ENCODE measurements around the gene MRPS17. TPM values are rescaled to one million over a fixed set of nuclear protein-coding genes. Genes with fewer than 3 reads are reported as not detected.

Gene MRPS17
- total and polyA plus RNA-seq, 9 of the 15 experiments (the other 6 are each of a cell fraction or from before 2014, with no cell fraction given): 25.9 to 99.3 (median 43.9) TPM

DNA sequence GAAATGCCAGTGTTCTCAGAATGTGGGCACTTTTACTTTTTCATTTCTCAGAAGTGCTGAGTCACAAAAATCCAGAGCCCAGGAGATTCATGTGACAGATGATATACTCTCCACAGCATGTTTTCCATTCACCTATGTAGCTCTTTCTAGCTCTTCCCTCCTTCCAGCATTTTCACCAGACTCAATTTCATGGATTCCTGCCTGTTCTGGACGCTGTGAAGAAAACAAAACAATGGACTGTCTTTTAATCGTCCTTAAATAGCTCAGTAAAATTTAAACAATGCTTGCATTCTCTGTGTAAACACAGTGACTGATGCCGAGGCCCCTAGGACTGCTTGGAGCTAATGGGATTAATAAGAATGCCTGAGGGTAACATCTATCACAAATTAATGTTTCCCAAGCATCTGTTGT is 38.9 kb upstream of the MRPS17 start (continued):
- TF ChIP-seq, protein P1, sequence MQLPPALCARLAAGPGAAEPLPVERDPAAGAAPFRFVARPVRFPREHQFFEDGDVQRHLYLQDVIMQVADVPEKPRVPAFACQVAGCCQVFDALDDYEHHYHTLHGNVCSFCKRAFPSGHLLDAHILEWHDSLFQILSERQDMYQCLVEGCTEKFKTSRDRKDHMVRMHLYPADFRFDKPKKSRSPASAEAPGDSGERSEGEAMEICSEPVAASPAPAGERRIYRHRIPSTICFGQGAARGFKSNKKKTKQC (CRISPR knock-in tag; IDR thresholded peaks at IDR 0.05): no peak
- TF ChIP-seq CREBBP (IDR thresholded peaks at IDR 0.05; ENCODE audit: low read depth, low read length): no peak
- TF ChIP-seq, protein P2, sequence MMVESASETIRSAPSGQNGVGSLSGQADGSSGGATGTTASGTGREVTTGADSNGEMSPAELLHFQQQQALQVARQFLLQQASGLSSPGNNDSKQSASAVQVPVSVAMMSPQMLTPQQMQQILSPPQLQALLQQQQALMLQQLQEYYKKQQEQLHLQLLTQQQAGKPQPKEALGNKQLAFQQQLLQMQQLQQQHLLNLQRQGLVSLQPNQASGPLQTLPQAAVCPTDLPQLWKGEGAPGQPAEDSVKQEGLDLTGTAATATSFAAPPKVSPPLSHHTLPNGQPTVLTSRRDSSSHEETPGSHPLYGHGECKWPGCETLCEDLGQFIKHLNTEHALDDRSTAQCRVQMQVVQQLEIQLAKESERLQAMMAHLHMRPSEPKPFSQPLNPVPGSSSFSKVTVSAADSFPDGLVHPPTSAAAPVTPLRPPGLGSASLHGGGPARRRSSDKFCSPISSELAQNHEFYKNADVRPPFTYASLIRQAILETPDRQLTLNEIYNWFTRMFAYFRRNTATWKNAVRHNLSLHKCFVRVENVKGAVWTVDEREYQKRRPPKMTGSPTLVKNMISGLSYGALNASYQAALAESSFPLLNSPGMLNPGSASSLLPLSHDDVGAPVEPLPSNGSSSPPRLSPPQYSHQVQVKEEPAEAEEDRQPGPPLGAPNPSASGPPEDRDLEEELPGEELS (CRISPR knock-in tag; IDR thresholded peaks at IDR 0.05; ENCODE audit: borderline replicate concordance): no peak
- TF ChIP-seq, protein P3, sequence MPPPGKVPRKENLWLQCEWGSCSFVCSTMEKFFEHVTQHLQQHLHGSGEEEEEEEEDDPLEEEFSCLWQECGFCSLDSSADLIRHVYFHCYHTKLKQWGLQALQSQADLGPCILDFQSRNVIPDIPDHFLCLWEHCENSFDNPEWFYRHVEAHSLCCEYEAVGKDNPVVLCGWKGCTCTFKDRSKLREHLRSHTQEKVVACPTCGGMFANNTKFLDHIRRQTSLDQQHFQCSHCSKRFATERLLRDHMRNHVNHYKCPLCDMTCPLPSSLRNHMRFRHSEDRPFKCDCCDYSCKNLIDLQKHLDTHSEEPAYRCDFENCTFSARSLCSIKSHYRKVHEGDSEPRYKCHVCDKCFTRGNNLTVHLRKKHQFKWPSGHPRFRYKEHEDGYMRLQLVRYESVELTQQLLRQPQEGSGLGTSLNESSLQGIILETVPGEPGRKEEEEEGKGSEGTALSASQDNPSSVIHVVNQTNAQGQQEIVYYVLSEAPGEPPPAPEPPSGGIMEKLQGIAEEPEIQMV (tag; conservative IDR thresholded peaks at IDR 0.05; ENCODE audit: low read depth): no peak

DNA sequence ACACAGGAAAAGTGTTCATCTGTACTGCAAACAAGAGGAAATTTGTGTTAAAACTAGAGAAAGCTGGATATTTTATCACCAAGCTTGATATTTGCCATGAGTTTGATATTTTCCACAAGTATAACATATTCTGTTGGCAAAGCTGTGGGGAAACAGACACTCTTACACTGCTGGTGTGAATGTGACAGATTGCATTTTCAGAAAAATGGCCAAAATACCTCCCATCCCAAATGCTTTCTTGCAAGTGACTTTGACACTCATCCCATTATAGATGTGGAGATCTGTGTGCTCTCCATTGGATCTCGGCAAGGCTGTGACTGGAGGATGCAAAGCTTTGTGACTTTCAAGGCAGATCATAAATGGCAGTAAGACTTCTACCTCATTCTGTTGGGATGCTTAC is 33.9 kb upstream of the MRPS17 start:
- no peaks in the 10 kb centered on the region for H3K9me3 ChIP-seq (replicated peaks; ENCODE audit: control insufficient read depth, insufficient read depth, low read depth, low read length)
- H3K9ac ChIP-seq (ENCODE audit: insufficient read depth in 1 of 2, low read depth in 2 of 2, low read length in 2 of 2): no peak overlapping the region
- ChIA-PET CTCF (ENCODE audit: low intra/inter-chr PET ratio) (no interaction called here), POLR2A (no interaction called here)
- no peak for DNase-seq (ENCODE audit: extremely low read depth in 1 of 4, low spot score in 3 of 4)
- no peaks in the 10 kb centered on the region for H3K27me3 ChIP-seq (ENCODE audit: control insufficient read depth in 2 of 2, insufficient read depth in 2 of 2, low read length in 2 of 2)
- no peaks in the 10 kb centered on the region for H3K36me3 ChIP-seq (ENCODE audit: control insufficient read depth, insufficient read depth, low read length)
- no peaks in the 10 kb centered on the region for H3K79me2 ChIP-seq (ENCODE audit: control insufficient read depth, insufficient read depth, low read length)
- no TSS peak for BruUV-seq (replicated peaks)
- no peaks in the 10 kb centered on the region for H3K4me1 ChIP-seq (replicated peaks in 1 of 2; ENCODE audit: control insufficient read depth in 2 of 2, insufficient read depth in 2 of 2, low read length in 2 of 2)
- no peak for FAIRE-seq
- no peak overlapping the region for H3K27ac ChIP-seq (ENCODE audit: extremely low read depth, low read depth, low read length)
- intact Hi-C loops (cut with micrococcal nuclease) (no loop called here), in situ Hi-C loops (cut with MboI) (no loop called here)
- no peaks in the 10 kb centered on the region for H3K9me1 ChIP-seq (ENCODE audit: control insufficient read depth, insufficient read depth, low read length)
- no peak for ATAC-seq
- WGBS (ENCODE audit: insufficient coverage, low coverage, missing lambda C conversion rate): 42% methylated on average over 1 of the region's 1 CpG
- H2AFZ ChIP-seq (ENCODE audit: low read depth, low read length): no peak overlapping the region
- H3K4me2 ChIP-seq (ENCODE audit: insufficient read depth, low read length): no peak overlapping the region
- no peak overlapping the region for H3K4me3 ChIP-seq
- H4K20me1 ChIP-seq (replicated peaks; ENCODE audit: control insufficient read depth, insufficient read depth, low read length): no peaks in the 10 kb centered on the region
- TF ChIP-seq, protein P4, sequence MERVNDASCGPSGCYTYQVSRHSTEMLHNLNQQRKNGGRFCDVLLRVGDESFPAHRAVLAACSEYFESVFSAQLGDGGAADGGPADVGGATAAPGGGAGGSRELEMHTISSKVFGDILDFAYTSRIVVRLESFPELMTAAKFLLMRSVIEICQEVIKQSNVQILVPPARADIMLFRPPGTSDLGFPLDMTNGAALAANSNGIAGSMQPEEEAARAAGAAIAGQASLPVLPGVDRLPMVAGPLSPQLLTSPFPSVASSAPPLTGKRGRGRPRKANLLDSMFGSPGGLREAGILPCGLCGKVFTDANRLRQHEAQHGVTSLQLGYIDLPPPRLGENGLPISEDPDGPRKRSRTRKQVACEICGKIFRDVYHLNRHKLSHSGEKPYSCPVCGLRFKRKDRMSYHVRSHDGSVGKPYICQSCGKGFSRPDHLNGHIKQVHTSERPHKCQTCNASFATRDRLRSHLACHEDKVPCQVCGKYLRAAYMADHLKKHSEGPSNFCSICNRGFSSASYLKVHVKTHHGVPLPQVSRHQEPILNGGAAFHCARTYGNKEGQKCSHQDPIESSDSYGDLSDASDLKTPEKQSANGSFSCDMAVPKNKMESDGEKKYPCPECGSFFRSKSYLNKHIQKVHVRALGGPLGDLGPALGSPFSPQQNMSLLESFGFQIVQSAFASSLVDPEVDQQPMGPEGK (CRISPR knock-in tag; IDR thresholded peaks at IDR 0.05; ENCODE audit: borderline replicate concordance): no peak
- TF ChIP-seq PYGO2 (tag; IDR thresholded peaks at IDR 0.05): no peak
- no peak for TF ChIP-seq RAD21 (CRISPR knock-in tag; conservative IDR thresholded peaks at IDR 0.05 in 1 of 2, IDR thresholded peaks at IDR 0.05 in 1 of 2)
- TF ChIP-seq, protein P5, sequence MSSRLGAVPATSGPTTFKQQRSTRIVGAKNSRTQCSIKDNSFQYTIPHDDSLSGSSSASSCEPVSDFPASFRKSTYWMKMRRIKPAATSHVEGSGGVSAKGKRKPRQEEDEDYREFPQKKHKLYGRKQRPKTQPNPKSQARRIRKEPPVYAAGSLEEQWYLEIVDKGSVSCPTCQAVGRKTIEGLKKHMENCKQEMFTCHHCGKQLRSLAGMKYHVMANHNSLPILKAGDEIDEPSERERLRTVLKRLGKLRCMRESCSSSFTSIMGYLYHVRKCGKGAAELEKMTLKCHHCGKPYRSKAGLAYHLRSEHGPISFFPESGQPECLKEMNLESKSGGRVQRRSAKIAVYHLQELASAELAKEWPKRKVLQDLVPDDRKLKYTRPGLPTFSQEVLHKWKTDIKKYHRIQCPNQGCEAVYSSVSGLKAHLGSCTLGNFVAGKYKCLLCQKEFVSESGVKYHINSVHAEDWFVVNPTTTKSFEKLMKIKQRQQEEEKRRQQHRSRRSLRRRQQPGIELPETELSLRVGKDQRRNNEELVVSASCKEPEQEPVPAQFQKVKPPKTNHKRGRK (tag; IDR thresholded peaks at IDR 0.05): no peak
- TF ChIP-seq NFIX (CRISPR knock-in tag; IDR thresholded peaks at IDR 0.05; ENCODE audit: low read depth): no peak
- no peak for TF ChIP-seq CEBPG (CRISPR knock-in tag; IDR thresholded peaks at IDR 0.05)
- no peak for TF ChIP-seq CEBPG (tag; conservative IDR thresholded peaks at IDR 0.05 in 1 of 2, IDR thresholded peaks at IDR 0.05 in 1 of 2)
